ENCODE results near the gene SOWAHD.
"Not testable (repeated sequence)": the region's sequence is repeated elsewhere in the genome, so short reads cannot be mapped to it uniquely, and the experiment has no call there.

SOWAHD gene, protein sequence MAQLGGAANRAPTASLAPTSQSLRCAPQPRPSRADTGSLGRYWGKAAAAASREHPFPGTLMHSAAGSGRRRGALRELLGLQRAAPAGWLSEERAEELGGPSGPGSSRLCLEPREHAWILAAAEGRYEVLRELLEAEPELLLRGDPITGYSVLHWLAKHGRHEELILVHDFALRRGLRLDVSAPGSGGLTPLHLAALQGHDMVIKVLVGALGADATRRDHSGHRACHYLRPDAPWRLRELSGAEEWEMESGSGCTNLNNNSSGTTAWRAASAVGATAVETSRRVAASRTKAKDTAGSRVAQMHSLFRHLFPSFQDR

DNA sequence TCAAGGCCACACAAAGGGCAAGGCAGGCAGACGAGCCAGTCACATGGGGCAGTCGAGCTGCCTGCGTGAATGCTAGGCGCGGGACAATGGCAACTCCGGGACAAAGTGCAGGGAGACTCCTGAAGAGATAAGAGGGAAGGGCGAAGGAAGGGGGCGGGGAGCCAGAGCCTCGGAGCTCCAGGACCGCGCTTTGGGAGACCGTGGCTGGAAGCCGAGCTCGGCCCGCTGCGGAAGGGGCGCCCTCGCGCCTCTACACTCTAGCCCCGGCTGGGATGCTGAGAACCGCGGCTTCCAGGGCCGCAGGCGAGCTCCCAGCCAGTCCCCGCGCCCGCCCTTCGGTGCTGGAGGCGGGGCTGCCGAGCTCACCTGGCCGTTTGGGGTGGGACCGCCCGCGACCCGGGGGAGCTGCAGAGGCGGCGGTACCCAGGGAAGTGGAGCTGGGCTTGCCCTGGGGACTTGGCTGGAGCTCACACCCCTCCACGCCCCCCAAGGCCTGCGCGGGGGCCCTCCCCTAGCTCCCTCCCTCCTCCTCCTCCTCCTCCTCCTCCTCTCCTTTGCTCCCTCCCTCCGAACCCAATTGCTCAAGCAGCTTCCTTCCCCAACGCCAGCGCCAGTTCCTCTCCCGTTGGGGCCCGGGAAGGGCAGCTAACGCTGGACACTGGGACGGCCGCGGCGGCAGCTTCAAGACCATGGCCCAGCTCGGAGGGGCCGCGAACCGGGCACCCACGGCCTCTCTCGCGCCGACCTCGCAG, at the start of gene SOWAHD:
Gene SOWAHD, plus strand, starts transcription at position 610 of the 752 bp plus-strand sequence. Its CDS starts 80 bp downstream, at position 690.
- DNase-seq (ENCODE audit: low read depth in 3 of 3) = no peak

DNA sequence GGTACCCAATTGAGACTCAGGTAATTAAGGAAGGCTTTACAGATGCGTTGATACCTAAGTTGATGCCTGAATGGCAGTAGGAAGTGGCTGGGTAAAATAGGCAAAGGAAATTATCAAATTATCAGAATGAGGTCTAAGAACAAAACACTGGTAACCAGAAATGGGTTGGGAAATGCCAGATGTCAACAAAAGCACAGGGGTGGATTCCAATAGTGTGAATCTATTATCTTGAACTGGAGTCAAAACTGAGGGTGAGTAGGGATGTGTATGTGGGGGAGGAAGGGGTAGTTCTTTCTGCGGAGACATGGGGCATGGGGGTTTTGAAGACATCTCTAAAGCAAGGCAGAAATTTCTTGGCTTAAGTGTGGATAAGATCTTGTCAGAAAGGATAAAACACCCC, 49.5 kb upstream of the SOWAHD start:
- no peak for DNase-seq (ENCODE audit: low read depth in 3 of 3)

DNA sequence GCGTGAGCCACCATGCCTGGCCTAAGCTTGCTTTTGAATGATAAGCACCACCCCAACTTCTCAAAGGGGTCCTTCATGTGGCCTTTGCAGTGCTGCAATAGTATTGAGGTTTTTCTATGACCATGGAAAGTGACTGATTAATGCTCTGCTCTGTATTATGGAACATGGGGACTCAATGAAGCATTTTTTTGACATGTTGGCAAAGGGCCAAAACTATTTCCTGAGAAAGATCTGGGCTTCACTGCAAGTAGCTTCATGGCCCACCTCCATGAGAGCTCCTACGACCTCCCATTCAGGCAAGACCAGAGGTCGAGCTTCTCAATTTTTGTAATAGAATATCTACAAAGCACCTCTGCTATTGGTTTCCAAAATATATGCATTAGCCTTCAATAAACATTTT, 48.8 kb upstream of the SOWAHD start:
- no peak for DNase-seq (ENCODE audit: low read depth in 3 of 3)

DNA sequence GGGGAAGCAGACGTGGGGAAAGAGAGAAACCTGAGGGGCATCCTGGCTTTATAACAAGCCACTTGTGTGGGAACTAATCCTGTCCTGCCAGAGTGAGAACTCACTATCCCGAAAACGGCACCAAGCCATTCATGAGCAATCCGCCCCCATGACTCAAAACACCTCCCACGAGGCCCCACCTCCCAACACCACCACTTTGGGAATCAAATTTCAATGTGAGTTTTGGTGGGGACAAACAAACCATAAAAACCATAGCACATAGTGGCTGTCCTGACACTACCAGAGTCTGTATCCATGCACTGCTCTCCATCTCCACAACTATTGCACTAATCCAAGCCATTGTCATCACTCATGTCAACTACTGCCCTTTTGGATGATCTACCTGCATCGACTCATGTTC, 36.9 kb upstream of the SOWAHD start:
- DNase-seq (ENCODE audit: low read depth in 3 of 3) = no peak

DNA sequence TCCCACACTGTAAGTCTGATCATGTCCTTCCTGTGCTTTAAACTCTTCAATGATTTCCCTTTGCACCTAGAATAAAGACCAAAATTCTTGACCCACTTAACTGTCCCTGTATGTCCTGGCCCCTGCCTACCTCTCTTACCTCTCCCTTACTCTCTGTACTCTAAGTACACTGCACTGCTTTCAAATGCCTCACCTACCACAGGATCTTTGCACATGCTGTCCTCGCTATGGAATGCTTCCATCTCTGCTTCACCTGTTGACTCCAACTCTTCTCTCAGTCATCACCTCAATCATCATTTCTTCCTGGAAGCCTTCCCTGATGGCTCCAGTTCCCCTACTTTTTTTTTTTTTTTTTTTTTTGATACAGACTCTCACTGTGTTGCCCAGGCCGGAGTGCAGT, 36.5 kb upstream of the SOWAHD start:
- no peak for DNase-seq (ENCODE audit: low read depth in 3 of 3)

DNA sequence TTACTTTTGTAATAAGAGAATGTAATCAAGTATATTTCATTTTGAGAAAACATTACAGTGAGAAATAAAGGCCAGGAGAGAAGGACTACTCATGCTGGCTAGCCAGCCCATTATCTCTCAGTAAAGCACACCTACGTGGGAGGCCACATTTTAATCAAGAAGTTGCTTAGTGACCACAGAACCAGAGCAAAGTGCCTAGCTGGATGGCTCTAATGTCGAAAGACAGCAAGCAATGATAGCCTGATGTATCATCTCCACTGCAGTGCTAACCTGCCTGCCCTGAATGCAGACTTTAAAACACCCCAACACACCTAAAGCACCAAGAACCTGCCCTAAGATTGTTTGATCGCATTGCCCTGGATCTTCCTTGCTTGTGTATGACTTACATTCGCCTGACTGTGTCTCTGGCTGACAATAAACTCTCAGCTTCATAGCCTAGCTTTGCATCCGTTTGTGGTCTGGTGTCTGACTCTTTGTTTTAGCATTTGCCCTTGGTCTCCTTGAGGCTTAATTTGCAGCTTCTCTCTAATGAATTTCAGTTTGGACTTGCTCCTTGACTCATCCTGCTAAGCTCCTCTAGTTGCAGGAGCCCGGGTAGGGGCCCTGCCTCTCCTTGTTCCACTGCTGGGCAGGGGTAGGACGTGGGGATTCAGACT, 31.4 kb upstream of the SOWAHD start:
- no peak for DNase-seq (ENCODE audit: low read depth in 3 of 3)

DNA sequence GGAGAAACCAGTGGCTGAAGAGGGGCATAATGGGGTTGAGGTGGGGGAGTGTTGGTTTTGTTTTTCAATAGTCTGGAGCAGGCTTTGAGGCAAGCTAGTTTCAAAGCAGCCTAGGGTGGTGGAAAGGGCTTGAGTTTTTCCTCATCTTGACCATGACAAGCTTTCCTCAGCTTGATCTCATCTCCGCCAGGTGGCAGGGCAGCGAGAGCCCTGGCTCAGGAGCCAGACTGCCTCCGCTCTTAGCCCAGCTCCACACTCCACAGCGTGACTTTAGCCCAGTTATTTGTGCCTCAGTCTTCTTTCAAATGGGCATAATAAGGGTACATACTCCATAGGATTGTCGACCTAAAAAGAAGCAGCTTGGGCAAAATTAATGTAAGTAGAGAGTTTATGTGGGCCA, 29.9 kb upstream of the SOWAHD start:
- DNase-seq (ENCODE audit: low read depth in 3 of 3) = no peak

DNA sequence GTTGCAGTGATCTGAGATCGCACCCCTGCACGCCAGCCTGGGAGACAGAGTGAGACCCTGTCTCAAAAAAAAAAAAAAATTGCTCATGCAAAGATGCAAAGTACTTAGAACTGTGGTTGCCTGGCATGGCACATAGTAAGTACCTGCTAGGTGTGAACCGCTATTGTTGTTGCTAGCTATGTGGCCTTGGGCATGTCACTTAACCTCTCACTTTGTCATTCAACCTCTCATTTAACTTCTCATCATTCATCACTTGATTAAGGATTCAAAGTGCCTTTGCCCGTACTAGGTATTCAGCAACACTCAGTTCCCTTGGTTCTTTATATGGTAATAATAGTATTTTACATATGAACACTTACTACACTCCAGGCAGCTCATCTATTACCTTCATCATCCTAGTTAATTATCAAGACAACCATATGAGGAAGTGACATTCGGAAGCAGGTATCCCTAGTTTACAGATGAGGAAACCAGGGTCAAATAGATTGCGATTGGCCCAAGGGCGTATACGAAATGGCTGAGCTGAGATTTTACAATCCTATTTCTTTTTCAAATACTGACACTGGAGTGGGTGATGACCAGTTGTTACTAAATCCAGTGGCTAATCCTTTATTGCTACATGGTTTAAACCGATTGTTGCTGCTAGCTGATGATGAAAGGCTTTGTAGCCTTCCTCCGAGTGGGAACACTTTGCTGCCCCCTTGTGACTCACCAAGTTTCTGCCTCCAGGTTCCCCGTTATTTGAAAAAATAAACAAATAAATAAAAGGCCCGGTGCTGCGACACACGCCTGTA, 28.8 kb upstream of the SOWAHD start:
- DNase-seq (ENCODE audit: low read depth in 3 of 3) = peak; percentile 14 to 46 (median 37)

DNA sequence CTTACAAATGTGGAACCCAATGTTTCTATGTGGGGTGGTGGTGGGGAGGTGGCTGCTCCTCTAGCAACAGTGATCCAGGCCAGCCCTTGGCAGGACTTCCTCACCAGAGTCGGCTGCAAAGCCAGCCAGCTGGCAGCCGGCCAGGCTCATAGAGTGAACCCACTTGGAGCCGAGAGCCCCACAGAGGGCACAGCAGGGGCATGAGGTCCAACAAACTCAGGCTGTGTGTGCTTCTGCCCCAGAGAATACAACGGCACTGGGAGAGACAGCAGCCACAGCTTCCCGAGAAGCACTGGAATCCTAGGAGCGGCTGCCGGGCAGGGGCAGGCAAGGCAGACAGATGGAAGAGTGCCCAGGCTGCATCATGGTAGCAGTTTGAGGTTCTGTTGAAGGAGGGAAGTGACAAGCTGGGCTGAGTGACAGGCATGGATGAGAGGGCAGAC, 23.5 kb upstream of the SOWAHD start:
- DNase-seq (ENCODE audit: low read depth in 3 of 3) = no peak

DNA sequence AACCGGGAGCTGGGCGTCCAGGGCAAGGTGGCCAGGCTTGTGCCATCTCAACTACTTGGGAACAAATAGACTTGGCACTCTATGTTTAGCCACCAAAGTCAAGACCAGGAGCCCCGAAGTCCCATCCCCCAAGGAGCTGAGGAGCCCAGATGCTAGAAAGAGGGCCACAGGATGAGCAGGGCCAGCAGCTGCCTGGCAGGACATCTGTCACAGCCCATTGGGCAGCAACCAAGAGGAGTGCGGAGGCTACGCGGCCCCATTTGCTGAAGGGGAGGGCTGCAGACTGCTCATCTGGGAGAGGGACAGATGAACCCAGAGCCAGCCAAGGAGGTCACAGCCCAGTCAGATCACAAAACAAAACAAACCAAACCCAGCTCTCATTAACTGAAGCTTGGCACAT, 22.9 kb upstream of the SOWAHD start:
- no peak for DNase-seq (ENCODE audit: low read depth in 3 of 3)

DNA sequence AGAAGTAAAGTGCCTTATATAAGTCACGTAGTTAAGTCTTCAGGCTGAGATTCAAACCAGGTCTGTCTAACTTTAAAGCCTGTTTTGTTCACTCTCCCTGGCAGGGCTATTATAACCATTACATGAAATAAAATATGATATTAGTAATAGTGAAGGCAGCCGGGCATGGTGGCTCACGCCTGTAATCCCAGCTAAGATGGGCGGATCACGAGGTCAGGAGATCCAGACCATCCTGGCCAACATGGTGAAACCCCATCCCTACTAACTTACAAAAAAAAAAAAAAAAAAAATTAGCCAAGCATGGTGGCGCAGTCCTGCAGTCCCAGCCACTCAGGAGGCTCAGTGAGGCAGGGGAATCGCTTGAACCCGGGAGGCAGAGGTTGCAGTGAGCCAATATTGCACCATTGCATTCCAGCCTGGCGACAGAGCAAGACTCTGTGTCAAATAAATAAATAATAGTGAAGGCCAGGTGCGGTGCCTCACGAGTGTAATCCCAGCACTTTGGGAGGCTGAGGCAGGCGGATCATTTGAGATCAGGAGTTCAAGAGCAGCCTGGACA, 22.1 kb upstream of the SOWAHD start:
- DNase-seq (ENCODE audit: low read depth in 3 of 3) = no peak

DNA sequence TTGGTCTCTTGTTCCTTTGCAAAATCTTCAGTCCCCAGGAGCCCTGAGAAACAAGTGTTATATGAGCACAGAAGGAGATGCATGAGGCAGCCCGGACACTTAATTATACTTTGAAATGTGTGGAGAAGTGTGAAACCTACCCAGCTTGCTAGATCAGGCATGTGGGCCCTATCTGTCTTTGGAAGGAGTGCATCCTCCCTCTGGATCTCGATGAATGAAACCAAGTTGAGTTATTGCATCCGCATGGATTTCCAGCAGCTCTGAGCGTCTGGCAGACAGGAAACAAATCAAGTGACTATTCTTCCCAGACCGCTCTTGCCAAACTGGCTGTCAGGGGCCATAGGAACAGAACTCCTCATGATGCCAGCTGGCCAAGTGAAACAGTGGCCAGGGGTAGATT, 19.6 kb upstream of the SOWAHD start:
- DNase-seq (ENCODE audit: low read depth in 3 of 3) = no peak

DNA sequence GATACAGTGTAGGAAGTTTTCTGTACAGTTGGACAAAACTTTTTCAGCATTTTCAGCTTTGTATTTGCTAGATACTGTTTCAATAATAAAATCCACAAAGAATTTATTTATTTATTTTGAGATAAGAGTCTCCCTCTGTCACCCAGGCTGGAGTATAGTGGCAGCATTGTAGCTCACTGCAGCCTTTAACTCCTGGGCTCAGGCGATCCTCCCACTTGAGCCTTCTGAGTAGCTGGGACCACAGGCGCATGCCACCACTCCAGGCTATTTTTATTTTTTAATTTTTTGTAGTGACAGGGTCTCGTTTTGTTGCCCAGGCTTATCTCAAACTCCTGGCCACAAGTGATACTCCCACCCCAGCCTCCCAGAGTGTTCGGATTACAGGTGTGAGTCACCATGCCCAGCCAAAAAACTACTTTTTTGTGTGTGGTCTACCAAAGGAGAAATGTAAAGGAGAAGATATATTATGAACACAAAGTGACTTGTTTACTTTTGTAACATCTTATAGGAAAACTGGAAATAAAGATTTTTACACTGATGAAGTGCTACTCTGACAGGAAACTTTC, 13.0 kb upstream of the SOWAHD start:
- no peak for DNase-seq (ENCODE audit: low read depth in 3 of 3)

DNA sequence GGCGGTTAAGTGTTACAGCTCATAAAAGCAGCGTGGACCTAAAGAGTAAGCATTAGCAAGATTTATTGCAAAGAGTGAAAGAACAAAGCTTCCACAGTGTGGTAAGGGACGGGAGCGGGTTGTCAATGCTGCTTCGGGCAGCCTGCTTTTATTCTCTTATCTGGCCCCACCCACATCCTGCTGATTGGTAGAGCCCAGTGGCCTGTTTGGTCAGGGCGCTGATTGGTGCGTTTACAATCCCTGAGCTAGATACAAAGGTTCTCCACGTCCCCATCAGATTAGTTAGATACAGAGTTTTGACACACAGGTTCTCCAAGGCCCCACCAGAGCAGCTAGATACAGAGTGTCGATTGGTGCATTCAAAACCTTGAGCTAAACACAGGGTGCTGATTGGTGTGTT, 8.3 kb upstream of the SOWAHD start:
- not testable (repeated sequence) for DNase-seq (ENCODE audit: low read depth in 3 of 3)

DNA sequence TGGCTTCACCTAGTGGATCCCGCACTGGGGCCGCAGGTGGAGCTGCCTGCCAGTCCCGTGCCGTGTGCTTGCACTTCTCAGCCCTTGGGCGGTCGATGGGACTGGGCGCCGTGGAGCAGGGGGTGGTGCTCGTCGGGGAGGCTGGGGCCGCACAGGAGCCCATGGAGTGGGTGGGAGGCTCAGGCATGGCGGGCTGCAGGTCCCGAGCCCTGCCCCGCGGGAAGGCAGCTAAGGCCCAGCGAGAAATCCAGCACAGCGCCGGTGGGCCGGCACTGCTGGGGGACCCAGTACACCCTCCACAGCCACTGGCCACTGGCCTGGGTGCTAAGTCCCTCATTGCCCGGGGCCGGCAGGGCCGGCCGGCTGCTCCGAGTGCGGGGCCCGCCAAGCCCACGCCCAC, 7.6 kb upstream of the SOWAHD start:
- not testable (repeated sequence) for DNase-seq (ENCODE audit: low read depth in 3 of 3)

DNA sequence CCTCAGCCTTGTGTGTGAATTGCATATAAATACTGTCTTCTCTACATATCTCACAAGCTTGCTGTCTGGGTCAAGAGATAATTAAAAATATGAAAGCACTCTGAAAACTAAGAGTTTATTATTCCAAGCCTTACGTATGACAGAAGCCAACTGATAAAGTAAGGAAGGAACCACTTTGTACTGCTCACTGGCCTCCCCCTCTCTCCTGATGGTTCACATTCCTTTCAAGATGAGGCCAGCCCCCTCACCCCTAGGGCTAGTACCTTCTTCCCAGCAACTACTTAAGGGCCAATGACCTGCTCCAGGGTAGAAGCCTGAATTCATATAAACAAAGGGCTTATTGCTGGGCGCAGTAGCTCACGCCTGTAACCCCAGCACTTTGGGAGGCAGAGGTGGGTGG, 5.4 kb upstream of the SOWAHD start:
- DNase-seq (ENCODE audit: low read depth in 3 of 3) = no peak

DNA sequence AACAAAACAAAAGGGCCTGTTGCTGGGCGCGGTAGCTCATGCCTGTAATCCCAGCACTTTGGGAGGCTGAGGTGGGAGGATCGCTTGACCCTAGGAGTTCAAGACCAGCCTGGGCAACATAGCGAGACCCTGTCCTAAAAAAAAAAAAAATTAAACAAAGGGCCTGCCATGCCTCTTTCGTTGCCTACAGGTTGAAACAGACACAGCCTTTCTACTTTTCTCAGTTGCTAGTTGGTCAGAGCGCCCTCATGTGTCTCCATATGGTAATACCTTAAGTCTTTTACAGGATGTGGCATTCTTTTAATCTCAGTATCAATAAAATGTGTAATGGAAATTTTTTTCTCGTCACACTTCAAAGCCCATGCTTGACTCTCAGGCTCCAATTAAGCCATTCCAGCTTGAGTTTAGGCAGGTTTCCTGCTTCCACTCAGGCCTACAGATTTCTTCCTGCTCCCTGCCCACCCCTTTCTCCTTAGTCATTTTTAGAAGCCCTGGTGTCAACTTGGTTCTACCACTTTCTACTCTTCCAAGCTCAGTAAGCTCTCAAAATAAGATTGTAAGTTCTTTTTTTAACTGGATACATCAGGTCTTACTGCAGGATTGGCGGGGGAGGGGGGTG, 4.6 kb upstream of the SOWAHD start:
- peak in 2 of 3 experiments; percentile 10 to 31 for DNase-seq (ENCODE audit: low read depth in 3 of 3)

DNA sequence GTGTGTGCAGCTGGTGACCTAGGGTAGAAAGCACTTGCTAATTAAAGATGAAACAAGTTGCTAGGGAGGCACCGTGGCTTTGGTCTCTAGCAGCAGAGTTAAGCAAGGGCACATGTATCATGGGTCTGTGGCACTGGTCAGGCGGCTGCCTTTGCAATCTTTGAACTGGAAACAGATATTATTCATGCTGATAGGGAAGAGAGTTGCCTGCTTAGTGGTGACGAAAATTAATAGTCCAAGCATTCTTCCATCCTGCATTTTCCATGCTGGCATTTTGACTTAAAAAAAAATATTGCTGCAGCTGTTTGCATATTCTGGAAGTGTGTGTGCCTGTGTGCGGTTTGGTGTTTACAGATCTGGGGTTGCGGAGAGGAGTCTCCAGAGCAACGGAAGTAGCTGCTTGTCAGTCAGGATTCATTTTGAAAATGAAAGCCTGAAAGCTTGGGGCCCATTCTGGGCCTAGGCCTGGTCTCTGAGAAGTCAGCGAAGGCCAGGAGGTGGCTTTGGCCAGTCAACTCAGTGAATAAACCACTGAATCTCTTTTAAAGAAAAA, 2.3 kb upstream of the SOWAHD start:
- DNase-seq (ENCODE audit: low read depth in 3 of 3) = peak in 2 of 3 experiments; percentile 31 to 38

DNA sequence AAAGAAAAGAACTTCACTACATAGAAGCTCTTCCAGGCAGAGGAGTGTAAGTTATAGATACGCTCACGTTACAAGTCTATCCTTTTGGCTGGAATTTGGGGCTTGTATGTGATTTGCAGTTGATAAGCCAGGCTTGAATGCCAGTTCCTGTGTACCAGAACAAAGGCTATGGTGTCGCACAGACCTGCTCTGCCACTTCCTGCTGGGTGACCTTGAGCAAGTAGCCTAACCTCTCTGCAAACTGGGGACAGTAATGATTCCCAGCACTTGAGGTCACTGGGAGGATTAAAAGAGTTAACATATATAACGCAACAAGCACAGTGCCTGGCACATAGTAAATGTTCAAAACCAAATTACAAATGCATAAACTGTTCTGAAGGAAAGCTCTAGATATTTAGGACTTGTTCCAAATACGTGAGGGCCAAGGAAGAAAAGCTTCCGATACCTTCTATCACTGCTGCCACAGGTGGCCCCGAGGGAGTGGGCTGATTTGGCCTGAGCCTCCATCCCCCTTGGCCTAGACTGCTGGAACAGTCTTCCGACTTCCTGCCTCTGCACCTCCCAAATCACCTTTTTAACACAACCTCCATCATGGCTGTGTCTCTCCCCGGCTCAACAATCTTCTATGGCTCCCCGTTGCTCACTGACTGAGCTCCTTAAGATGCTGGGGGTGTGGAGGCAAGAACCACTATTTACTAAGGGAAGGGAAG, 1.3 kb upstream of the SOWAHD start:
- no peak for DNase-seq (ENCODE audit: low read depth in 3 of 3)

DNA sequence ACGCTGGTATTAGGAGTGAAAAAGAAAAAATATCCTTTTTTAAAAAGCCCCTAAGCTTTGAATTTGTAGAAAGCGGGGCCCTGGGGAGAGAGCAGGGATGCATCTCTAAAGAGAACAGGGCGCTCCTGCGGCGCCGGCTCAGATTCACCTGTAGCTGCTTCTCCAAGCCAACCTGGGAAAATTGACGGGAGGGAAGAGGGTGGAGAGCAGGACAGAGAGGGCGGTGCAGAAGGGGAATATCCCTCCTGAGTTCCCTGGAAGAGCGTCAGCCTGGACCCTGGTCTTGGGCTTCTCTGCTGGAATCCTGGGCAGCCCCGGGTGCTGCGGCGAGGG, 776 bp upstream of the SOWAHD start:
- no peak for DNase-seq (ENCODE audit: low read depth in 3 of 3)

All from stimulated activated CD4-positive, alpha-beta T cell treated with anti-CD3 and anti-CD28 coated beads, TNF-alpha, amount 100 ng/mL, for 24 hours (primary cell).